ENCODE data around the gene NPIPB2. TPM values are rescaled to one million over a fixed set of nuclear protein-coding genes. Genes with fewer than 3 reads are reported as not detected.

The NPIPB2 gene
- total RNA-seq, 1 experiment from 2014 or later = 12.5 TPM

GRCh38 chr16:11886881-11887280 lies 55.0 kb downstream of the NPIPB2 start:
- WGBS (ENCODE audit: extremely low coverage, insufficient read length, low lambda C conversion rate) = no CpG with 5 or more reads among the region's 6 CpGs

More at GRCh38 chr16:11886881-11887280, 55.0 kb downstream of the NPIPB2 start:
- no peaks in the 10 kb centered on the region for H3K9me3 ChIP-seq (ENCODE audit: control insufficient read depth, low read depth, low read length)
- H4K5ac ChIP-seq (ENCODE audit: insufficient read length, low read depth, low read length) = no peak overlapping the region
- H2BK12ac ChIP-seq (ENCODE audit: insufficient read length, low read depth, low read length) = no peak overlapping the region
- H3K4me1 Mint-ChIP-seq = no peaks in the 10 kb centered on the region
- no peak overlapping the region for H3K14ac ChIP-seq (ENCODE audit: insufficient read depth, low read length)
- no peak overlapping the region for H2BK20ac ChIP-seq (ENCODE audit: low read depth, low read length, poor library complexity, severe bottlenecking)
- no peak overlapping the region for H3K18ac ChIP-seq (ENCODE audit: insufficient read length, low read depth, low read length)
- H3K27me3 ChIP-seq (ENCODE audit: insufficient read depth, low read length) = no peaks in the 10 kb centered on the region
- no peak overlapping the region for H3K4me2 ChIP-seq (ENCODE audit: insufficient read depth, insufficient read length, low read length)
- H3K9me3 Mint-ChIP-seq = no peaks in the 10 kb centered on the region
- no peak overlapping the region for H3K56ac ChIP-seq (ENCODE audit: insufficient read length, low read depth, low read length)
- no peaks in the 10 kb centered on the region for H3K27me3 Mint-ChIP-seq (ENCODE audit: low read depth)
- H3K23ac ChIP-seq (ENCODE audit: insufficient read length, low read depth, low read length) = no peak overlapping the region
- H2BK120ac ChIP-seq (ENCODE audit: low read depth, low read length, poor library complexity, severe bottlenecking) = no peak overlapping the region
- H3K27ac ChIP-seq (ENCODE audit: insufficient read length, low read depth, low read length) = no peak overlapping the region
- no peak for DNase-seq
- H3K4ac ChIP-seq (ENCODE audit: low read depth, low read length) = no peak overlapping the region
- no peaks in the 10 kb centered on the region for H3K79me2 ChIP-seq (ENCODE audit: insufficient read depth, low read length)
- H2AFZ ChIP-seq (ENCODE audit: low read length) = no peak overlapping the region
- no peaks in the 10 kb centered on the region for H3K4me1 ChIP-seq (ENCODE audit: insufficient read depth, low read length)
- H3K23me2 ChIP-seq (ENCODE audit: insufficient read length, low read depth, low read length, poor library complexity, severe bottlenecking) = no peaks in the 10 kb centered on the region
- no peak overlapping the region for H2BK15ac ChIP-seq (ENCODE audit: low read depth, low read length)
- H3K36me3 Mint-ChIP-seq (ENCODE audit: insufficient read depth in 1 of 3, low read depth in 3 of 3) = peaks cover 26 to 84% (median 63%) of the 10 kb centered on the region in 3 experiments; a peak in 6 of 7 replicates
- no peak overlapping the region for H4K91ac ChIP-seq (ENCODE audit: insufficient read length, low read depth, low read length)
- no peaks in the 10 kb centered on the region for H3K79me1 ChIP-seq (ENCODE audit: insufficient read depth, low read depth, low read length, poor library complexity, severe bottlenecking)
- no peak overlapping the region for H3K9ac ChIP-seq (ENCODE audit: extremely low read depth, insufficient read length, low read length)
- TF ChIP-seq, protein P1, sequence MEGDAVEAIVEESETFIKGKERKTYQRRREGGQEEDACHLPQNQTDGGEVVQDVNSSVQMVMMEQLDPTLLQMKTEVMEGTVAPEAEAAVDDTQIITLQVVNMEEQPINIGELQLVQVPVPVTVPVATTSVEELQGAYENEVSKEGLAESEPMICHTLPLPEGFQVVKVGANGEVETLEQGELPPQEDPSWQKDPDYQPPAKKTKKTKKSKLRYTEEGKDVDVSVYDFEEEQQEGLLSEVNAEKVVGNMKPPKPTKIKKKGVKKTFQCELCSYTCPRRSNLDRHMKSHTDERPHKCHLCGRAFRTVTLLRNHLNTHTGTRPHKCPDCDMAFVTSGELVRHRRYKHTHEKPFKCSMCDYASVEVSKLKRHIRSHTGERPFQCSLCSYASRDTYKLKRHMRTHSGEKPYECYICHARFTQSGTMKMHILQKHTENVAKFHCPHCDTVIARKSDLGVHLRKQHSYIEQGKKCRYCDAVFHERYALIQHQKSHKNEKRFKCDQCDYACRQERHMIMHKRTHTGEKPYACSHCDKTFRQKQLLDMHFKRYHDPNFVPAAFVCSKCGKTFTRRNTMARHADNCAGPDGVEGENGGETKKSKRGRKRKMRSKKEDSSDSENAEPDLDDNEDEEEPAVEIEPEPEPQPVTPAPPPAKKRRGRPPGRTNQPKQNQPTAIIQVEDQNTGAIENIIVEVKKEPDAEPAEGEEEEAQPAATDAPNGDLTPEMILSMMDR (conservative IDR thresholded peaks at IDR 0.05) = no peak
- no peak overlapping the region for H4K8ac ChIP-seq (replicated peaks; ENCODE audit: insufficient read length, low read depth, low read length)
- H3K4me3 Mint-ChIP-seq = no peak overlapping the region
- H2AK5ac ChIP-seq (ENCODE audit: insufficient read length, low read length) = no peak overlapping the region
- H3T11ph ChIP-seq (ENCODE audit: low read length) = no peak overlapping the region
- H3K27ac Mint-ChIP-seq = peak overlapping the region in 1 of 3 experiments; percentile 52; a peak in 1 of 7 replicates
- no peaks in the 10 kb centered on the region for H4K20me1 ChIP-seq (ENCODE audit: control insufficient read depth, insufficient read depth, insufficient read length)
- H2BK5ac ChIP-seq (ENCODE audit: insufficient read length, low read length) = no peak overlapping the region
